ENCODE measurements around the gene S100A4.
"Not testable (repeated sequence)": the region's sequence is repeated elsewhere in the genome, so short reads cannot be mapped to it uniquely, and the experiment has no call there.

The S100A4 gene

DNA sequence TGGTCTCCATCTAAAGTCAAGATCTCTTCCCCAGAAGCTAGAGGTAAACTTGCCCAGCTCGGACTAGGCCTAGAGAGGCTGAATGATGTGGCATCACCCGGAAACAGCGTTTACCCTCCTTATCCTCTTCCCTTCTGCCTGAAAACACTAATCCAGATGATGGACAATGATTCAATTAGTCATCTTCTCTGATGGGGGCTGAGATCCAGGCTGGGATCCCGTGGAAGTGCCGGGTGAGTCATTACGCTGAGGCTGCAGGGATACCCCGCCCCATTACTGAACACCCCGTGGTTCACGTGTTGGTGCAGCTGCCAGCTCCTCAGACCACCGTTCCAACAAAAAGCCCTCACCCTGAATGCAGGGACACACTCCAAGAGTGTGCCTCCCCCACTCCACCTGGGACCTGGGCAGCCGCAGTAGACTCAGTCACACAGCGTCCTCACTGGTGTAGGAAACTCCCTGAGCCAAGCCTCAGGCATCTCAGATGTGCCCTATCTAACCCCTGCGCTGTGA lies 11.9 kb downstream of the S100A4 start:
- DNase-seq (ENCODE audit: low spot score), result peak; percentile 95

DNA sequence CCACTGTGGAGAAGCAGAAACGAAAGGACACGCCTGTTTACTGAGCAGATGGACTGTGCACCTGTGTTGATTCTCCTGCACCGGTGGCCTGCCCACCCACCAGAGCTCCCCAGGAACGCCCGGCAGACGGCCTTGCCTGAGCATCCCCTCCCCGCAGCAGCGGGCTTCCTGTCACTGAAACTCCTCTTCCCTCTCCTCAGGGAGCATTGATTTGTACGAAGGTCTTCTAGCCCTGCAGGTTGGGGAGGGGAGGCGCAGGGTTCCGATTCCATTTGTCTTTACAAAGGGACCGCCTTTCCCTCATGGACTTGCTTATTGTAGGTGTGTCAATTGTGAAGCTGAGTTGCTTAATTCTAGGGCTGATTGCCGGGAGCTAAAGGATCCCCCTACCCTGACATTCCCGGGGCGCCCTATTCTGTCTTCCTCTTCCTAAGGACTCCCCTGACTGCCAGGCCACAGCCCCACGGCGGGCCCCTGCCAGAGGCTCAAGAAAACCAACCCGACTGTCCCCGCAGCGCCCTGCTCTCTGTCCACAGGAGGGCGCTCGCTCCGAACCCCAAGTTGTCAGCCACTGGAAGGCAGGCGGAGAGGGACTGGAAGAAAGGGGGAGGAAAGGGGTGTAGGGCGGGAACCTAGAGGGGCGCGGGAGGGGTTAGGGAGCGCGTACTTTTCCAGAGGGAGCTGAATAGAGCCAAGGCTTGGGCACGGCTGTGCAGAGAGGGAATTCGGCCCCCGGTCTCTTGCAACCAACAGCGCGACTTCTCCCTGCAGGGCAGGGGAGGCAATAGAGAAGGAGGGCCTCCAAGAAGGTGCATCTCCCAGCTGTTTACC lies 12.6 kb downstream of the S100A4 start:
- peak; percentile 84 for DNase-seq (ENCODE audit: low spot score)

DNA sequence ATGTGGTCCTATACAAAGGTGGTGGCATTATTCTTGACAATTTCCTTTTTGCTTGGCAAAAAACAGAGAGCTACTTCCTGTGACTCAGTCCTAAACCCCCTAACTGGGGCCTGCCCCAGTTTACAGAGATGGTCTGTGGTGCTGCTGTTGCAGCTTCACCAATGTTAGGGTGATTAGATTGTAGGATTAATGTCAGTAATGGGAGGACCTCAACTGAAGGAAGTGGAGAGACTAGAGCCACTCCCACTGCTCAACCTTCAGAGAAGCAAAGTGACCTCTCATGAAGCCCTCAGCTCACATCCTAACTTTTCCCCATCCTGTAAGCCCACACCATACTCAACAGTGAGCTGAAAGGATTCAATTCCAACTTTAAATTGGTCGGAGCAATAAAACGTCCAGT lies 13.4 kb downstream of the S100A4 start:
- peak; percentile 46 for DNase-seq (ENCODE audit: low spot score)

DNA sequence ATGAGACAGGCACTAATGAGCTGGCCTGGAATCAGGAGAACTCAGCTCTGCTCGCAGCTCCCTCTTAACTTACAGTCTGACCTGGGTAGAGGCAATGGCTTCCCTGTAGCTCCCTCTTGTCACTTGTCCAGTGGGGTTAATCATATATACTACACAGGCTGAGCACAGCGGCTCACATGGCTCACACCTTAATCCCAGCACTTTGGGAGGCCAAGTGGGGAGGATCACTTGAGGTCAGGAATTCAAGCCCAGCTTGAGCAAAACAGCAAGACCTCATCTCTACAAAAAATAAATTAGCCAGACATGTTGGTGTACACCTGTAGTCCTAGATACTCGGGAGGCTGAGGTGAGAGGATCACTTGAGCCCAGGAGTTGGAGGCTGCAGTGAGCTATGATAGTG lies 14.0 kb downstream of the S100A4 start:
- no peak for DNase-seq (ENCODE audit: low spot score)

DNA sequence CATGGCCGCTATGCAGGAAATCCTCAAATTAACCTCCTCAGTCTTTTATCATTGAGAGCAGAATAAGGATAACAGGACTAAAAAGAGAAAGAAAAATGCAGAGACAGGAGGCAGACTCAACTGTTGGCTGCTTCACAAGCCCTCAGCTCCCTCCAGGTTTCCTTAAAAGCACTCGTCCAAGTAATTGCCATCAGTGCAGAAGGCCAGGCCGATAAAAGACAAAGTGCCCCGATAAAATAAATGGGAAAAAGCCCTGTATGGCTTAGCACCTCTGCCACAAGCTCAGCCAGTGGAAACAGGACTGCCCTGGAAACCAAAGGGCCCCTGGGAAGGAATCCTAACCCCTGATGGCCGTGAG lies 17.9 kb downstream of the S100A4 start:
- no peak for DNase-seq (ENCODE audit: low spot score)

DNA sequence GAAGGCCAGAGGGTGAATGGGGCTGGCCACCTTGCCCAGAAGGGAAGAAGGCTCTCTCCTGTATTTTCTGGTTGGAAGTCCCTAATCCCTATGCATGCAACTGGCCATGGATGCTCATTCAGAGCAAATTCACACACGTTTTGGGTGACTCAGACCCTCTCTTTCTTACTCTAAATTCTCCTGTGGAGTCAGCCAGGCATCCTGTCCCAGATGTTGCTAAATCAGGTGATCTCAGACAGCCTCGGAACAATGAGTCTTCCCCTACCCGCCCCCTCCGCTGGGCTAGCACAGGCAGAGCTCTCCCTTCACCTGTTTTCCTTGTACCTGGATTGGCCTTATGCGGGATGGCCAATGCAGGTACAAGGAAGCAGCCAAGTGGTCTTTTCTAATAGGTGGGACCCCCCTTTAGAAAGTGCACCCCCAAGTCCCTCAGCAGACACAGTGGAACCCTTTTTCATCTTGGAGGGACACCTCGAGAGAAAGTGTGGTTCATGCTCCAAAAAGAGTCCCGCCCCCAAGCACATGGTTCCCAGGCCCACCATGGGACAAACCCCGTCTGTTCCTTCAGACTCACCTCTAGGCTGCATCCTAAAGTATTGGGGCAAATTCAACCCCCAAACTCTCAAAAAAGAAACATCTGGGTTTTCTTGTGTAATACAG lies 18.5 kb downstream of the S100A4 start:
- peak; percentile 81 for DNase-seq (ENCODE audit: low spot score)

DNA sequence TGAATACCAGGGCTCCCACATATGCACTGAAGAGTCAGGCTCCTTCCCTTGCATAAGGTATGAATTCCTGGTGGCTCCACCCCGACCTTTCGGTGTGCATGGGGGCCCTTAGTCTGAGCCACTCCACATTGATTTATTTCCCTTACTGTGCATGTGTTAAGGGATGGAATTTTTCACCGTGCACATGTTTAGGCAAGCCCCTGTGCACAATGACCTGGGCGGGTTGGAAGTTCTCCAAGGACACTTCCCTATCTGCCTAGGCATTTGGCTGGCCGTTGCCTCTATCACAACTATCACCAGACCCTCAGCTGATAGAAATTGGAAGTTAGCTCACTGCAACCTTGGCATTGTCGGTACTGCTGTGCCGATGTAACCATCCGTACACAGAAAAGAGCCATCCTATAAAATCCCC lies 19.5 kb downstream of the S100A4 start:
- no peak for DNase-seq (ENCODE audit: low spot score)

DNA sequence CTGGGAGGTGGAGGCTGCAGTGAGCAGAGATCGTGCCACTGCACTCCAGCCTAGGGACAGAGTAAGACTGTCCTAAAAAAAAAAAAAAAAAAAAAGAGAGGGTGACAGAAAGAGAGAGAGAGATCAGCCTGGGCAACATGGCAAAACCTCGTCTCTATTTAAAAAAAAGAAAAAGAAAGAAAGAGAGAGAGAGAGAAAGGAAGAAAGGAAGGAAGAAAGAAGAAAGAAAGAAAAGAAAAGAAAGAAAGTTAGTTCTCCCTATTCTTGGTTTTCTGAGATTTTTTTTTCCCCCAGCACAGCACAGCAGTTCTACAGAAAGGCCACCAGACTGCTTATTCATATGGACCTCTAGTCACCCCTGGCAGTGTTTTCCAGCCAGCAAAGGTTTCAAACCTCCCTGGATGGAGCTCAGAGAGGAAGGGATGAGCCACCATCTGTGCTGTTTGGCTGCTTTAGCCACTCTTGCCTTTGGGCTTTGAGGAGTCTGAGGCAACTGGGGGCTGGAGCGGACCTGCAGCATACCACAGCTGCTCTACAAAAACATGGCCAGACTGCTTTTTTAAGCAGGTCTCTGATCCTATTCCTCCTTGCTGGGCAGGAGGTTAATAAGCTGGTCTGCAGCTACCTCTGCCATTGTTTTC lies 20.4 kb downstream of the S100A4 start:
- no peak for DNase-seq (ENCODE audit: low spot score)

DNA sequence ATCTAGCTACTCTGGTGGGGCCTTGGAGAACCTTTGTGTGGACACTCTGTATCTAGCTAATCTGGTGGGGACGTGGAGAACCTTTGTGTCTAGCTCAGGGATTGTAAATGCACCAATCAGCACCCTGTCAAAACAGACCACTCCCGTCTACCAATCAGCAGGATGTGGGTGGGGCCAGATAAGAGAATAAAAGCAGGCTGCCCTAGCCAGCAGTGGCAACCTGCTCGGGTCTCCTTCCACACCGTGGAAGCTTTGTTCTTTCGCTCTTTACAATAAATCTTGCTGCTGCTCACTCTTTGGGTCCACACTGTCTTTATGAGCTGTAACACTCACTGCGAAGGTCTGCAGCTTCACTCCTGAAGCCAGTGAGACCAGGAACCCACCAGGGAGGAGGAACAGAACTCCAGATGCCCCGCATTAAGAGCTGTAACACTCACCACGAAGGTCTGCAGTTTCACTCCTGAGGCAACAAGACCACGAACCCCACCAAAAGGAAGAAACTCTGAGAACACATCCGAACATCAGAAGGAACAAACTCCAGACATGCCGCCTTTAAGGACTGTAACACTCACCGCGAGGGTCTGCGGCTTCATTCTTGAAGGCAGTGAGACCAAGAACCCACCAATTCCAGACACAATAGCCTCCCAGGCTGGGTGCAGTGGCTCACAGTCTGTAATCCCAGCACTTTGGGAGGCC lies 23.1 kb downstream of the S100A4 start:
- DNase-seq (ENCODE audit: low spot score), result not testable (repeated sequence)

DNA sequence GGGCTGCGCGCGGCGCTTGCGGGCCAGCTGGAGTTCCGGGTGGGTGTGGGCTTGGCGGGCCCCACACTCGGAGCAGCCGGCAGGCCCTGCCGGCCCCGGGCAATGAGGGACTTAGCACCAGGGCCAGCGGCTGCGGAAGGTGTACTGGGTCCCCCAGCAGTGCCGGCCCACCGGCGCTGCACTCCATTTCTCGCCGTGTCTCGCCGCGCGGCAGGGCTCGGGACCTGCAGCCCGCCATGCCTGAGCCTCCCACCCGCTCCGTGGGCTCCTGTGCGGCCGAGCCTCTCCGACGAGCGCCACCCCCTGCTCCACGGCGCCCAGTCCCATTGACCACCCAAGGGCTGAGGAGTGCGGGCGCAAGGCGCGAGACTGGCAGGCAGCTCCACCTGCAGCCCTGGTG lies 23.8 kb downstream of the S100A4 start:
- not testable (repeated sequence) for DNase-seq (ENCODE audit: low spot score)

DNA sequence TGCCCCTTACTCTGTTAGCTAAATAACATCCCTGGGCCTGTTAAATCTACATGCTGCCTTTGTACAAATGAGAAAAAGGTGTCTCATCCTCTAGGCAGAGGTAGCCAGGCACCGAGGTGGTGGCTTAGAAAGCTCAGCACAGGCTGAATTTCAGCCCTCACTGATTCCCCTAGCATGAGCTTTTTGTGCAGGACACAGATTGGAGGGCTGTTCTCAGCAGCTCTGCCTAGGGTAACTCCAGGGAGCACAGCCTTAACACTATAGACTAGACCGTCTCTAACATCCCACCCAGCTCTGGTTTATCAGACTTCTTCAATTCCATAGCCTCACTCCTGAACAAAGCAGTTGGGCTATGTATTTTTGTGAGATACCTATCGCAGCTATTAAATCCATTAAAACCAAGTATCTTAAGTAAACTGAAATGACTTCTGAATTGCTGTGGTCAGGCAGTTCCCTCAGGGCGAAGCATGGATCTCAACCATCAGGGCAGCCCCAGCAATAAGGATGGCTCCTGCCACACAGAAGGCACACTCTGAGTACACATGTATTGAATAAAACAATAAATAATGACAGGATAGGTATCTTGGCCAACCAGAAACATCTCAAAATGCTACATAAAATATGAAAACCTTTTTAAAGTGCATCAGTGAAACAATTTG lies 24.7 kb downstream of the S100A4 start:
- DNase-seq (ENCODE audit: low spot score), result no peak

DNA sequence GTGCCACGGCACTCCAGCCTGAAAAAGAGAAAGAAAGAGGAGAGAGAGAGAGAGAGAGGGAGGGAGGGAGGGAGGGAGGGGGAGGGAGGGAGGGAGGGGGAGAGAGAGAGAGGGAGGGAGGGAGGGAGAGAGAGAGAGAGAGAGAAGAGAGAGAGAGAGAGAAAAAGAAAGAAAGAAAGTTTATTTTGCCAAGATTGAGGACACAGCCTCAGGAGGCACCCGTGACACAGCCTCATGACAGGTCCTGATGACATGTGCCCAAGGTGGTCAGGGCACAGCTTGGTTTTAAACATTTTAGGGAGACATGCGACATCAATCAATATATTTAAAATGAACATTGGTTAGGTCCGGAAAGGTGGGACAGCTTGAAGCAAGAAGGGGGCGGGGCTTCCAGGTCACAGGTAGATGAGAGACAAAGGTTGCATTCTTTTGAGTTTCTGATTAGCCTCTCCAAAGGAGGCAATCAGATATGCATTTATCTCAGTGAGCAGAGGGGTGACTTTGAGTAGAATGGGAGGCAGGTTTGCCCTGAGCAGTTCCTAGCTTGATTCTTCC lies 25.4 kb downstream of the S100A4 start:
- not testable (repeated sequence) for DNase-seq (ENCODE audit: low spot score)

DNA sequence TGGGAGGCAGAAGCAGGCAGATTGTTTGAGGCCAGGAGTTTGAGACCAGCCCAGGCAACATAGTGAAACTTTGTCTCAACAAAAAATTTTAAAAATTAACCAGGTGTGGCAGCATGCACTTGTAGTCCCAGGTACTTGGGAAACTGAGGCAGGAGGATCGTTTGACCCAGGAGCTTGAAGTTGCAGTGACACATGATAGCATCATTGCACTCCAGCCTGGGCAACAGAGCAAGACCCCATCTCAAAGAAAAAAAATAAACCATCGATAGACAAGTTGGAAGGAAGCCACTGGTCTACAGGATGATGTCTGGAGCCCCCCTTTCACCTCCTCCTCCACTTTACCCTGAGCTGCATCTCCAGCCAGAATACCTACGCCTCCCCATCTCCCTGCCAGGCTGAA lies 26.4 kb downstream of the S100A4 start:
- no peak for DNase-seq (ENCODE audit: low spot score)

DNA sequence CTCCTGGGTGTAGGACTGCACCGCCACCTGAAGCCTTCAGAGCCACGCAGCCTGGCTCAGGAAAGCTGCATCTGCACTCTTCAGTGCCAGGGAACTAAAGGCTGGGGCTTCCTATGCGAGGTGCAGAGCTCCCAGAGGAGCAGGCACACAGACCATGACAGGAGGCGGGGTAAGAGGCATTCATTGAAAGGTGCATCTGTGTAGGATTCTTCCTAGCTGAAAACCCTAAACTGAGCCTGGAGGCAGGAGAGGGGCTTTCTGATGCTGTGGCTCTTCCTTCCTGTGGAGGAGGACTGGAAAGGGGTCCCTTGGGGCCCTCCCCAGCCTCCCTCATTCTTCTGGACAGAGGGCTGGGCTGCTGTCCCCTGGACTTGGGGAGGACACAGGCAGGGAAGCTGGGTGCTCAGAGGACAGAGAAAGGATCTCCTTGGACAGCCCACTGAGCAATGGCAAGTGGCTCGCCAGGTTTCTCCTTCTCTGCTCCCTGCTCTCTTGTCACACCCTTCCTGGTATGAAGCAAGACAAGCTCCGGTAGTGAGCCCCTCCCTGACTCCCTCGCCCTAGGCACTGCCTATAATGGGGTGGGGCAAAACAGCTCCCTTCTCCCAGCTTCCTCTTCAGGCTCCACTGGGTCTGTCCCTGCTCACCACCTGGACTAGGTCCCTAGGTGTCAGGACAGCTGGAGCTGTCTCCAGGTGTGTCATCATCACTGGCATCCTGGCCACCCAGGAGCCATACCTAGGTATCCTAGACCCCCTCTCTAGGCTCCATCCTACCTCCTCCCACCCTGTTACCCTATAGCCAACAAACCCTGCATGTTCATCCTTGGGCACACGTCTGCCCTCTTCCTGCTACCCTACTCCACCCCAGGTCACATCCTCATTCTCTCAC lies 29.9 kb downstream of the S100A4 start:
- DNase-seq (ENCODE audit: low spot score), result peak; percentile 81

DNA sequence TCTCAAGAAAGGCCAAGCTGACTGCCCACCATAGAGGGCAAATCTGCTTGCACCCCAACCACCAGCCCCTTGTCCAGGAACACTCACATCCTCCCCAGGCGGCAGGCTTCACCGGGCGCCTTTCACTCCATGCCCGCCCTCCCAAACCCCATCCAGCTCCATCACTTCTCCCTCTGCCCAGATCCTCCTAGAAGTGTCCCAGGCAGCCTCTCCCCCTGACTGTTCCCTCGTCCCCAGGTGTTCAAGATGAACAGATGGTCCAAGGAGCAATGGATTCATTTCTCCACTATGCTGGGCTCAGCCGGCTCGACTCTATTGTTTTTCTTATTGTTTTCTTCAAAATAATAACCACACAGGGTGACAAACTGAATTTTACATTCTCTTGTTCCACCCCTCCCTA lies 31.9 kb downstream of the S100A4 start:
- no peak for DNase-seq (ENCODE audit: low spot score)

DNA sequence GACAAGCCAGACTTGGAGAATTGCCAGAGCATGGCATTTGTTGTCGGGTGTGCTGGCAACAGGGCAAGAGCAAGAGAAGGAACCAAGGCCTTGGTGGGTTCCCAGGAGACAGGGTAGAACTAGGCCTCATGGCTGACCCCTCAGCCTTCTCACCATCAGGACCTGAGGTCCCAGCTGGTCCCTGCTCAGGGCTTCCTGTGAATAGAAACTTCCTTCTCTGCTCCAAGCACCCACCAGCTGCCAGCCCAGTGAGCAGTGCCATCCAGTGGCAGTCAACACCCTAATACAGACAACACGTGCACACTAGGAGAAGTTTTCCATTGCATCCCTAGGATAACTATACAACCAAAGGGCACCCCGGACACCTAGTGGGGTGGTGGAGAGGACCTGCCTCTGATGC lies 32.6 kb downstream of the S100A4 start:
- no peak for DNase-seq (ENCODE audit: low spot score)

DNA sequence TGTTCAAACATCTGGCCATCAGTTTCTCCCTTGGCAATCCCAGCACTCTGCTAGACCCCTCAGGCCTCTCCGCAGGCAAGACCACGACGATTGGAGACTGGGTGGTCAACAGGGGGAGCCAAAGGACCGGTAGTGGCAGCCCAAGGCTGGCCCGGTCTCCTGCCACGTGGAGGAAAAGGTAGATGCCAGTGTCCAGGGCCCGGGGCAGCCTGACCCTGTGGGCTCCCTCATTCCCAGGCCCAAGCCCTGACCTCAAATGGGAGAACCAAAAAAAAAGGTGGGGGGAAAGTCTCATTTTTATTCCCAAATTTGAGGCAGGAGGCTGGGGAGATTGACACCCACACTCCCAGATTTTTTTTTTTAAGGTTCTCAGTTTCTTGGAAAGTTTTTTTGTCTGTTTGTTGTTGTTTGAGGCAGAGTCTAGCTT lies 34.6 kb downstream of the S100A4 start:
- DNase-seq (ENCODE audit: low spot score), result peak; percentile 82

DNA sequence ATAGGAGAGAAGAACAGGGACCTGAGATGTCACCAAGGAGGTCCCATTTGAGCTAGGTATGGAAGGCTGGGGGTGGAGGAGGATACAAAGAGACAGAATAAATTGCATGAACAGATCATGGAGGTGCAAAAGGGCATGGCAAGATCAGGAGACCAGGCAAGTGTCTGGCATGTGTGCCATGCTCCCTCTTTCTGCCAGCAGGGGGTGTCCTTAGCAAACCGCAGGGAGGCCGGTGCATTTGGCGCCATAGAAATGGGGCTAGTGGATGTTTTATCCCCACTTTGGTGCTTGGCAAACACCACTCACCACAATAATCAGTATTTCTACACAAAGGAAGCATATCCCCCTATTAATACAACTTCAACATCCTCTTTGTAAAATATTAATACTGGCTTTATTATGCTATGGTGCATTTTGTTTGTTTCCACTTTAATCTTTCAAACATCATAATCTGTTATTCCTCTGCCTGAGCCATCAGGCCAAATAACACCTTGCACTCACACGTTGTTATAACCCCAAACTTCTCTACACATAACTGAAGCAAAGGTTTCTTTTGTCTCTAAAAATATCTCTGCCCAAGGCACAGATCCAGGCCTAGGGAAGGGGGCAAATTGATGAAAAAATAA lies 35.8 kb downstream of the S100A4 start:
- DNase-seq (ENCODE audit: low spot score), result peak; percentile 45

DNA sequence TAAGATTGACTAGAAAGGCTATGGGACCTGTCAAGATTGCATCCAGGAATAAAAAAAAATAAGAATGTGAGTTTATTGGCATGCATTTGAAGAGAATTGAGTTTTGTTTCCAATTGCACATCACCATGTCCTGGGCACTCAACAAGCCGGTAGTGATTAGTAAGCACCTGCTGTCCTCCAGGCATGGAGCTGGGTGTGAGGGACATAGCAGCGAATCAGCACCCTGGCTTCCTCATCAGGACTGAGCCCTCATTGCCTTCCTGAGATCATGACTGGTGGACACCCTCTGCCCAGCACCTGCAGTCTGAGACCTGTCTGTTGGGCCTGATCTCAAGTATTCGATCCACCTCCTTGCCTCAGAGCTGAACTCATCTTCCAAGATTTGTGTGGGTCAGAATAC lies 36.6 kb downstream of the S100A4 start:
- DNase-seq (ENCODE audit: low spot score), result peak; percentile 48

Data from kidney tubule cell (primary cell).